Naive B cell (primary cell): ENCODE data around the gene SETD1B. TPM values are rescaled to one million over a fixed set of nuclear protein-coding genes. Genes with fewer than 3 reads are reported as not detected.
A peak's percentile ranks its signal among the peaks of the same experiment; 100 is the strongest.
"Not testable (repeated sequence)": the region's sequence is repeated elsewhere in the genome, so short reads cannot be mapped to it uniquely, and the experiment has no call there.

Experiments used
- ATAC-seq, 2 donors: fragments of 150-1000 bp; cut with Tn5 transposase; 2 replicates each; pipeline ENCODE4 v1.10.0; 2021; ENCODE audit warnings: low read depth in 2 of 2, mild to moderate bottlenecking in 2 of 2, moderate library complexity in 2 of 2
- DNase-seq: peaks from one replicate; pipeline ENCODE4 v3.0.0; 2022
- H3K27ac Mint-ChIP-seq, 6 donors: one replicate each; pipeline ENCODE4 v1.8.0; 2020 to 2022; ENCODE audit warnings: mild to moderate bottlenecking in 6 of 6, mixed read lengths in 6 of 6, moderate library complexity in 5 of 6, inconsistent platforms in 2 of 6
- H3K27me3 Mint-ChIP-seq, 3 donors: one replicate each; pipeline ENCODE4 v1.8.0; 2021 to 2022; ENCODE audit warnings: mixed read lengths in 3 of 3, mild to moderate bottlenecking in 1 of 3
- H3K36me3 Mint-ChIP-seq, 2 donors: one replicate each; pipeline ENCODE4 v1.8.0; 2020 to 2022; ENCODE audit warnings: mixed read lengths in 2 of 2, inconsistent platforms in 1 of 2, mild to moderate bottlenecking in 1 of 2
- H3K4me1 Mint-ChIP-seq, 3 donors: one replicate each; pipeline ENCODE4 v1.8.0; 2020 to 2022; ENCODE audit warnings: mixed read lengths in 3 of 3, inconsistent platforms in 1 of 3, mild to moderate bottlenecking in 1 of 3, moderate library complexity in 1 of 3
- H3K4me3 Mint-ChIP-seq, 8 donors: one replicate each; pipeline ENCODE4 v1.8.0; 2020 to 2022; ENCODE audit warnings: mild to moderate bottlenecking in 8 of 8, mixed read lengths in 8 of 8, moderate library complexity in 8 of 8, inconsistent platforms in 2 of 8
- H3K9me3 Mint-ChIP-seq, 7 donors: one replicate each; pipeline ENCODE4 v1.8.0; 2020 to 2022; ENCODE audit warnings: mixed read lengths in 7 of 7, mild to moderate bottlenecking in 5 of 7, inconsistent platforms in 2 of 7, moderate library complexity in 1 of 7
- polyA plus RNA-seq, 6 donors: library from polyadenylated mRNA; unstranded; fragments of 300-500 nt; fragmentation: Illumina TruSeq; gene quantifications; one replicate each; pipeline ENCODE4 v1.2.3, GENCODE V29; 2021; ENCODE audit warnings: low read depth in 6 of 6

Gene SETD1B
- polyA plus RNA-seq: 1 to 10 TPM in 2 of 6 donors, under 1 TPM in 4; 0.64 to 3.0 (median 0.91) TPM

DNA sequence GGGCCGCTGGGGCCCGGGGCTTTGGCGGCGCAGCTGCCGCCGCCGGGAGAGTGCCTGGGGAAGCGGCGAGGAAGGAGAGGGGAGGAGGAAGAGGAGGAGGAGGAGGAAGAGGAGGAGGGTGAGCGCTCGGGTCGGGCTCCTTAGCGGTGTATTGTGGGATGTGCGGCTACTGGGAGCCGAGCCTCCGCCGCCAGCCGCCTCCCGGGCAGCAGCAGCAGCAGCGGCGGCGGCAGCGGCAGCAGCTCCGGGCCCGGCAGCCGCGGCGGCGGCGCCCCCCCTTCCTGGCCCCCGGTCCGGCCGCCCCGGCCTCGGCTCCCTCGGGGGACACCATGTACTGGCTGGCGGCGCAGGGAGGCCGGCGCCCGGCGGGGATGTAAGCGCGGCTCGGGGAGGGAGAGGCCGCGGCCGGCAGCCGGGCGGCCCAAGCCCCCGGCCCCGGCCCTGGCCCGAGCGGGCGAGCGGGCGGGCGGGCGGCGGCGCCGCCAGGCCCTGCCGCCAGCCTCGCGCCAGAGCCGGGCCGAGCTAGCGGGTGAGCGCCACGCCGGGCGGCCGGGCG lies at the start of gene SETD1B:
Gene SETD1B, plus strand, starts transcription at position 149 of the 556 bp plus-strand sequence. CDS start 729 bp downstream, outside the sequence.
- H3K27ac Mint-ChIP-seq: peak within 1 kb of the TSS; percentile 96 to 99 (median 98)
- no peaks in the 10 kb centered on the region for H3K9me3 Mint-ChIP-seq
- H3K4me1 Mint-ChIP-seq: peaks cover 42 to 57% (median 43%) of the 10 kb centered on the region in 3 donors
- DNase-seq: peak; percentile 54
- ATAC-seq: peak; percentile 2
- no peaks in the 10 kb centered on the region for H3K27me3 Mint-ChIP-seq
- H3K4me3 Mint-ChIP-seq: peak within 1 kb of the TSS; percentile 93 to 99 (median 98)
- peaks cover 4 to 7% of the 10 kb centered on the region in 2 donors for H3K36me3 Mint-ChIP-seq

- H3K9me3 Mint-ChIP-seq: no peaks in the 10 kb centered on the region
- H3K27ac Mint-ChIP-seq: peak overlapping the region in 1 of 6 donors; percentile 65
- ATAC-seq: no peak
- no peak for DNase-seq
- no peaks in the 10 kb centered on the region for H3K27me3 Mint-ChIP-seq
- peaks cover 0 to 2% (median 0%) of the 10 kb centered on the region in 3 donors for H3K4me1 Mint-ChIP-seq
- no peak overlapping the region for H3K4me3 Mint-ChIP-seq
- no peaks in the 10 kb centered on the region for H3K36me3 Mint-ChIP-seq
Measured at GRCh38 chr12:121754836-121755235, 49.0 kb upstream of the SETD1B start.

DNA sequence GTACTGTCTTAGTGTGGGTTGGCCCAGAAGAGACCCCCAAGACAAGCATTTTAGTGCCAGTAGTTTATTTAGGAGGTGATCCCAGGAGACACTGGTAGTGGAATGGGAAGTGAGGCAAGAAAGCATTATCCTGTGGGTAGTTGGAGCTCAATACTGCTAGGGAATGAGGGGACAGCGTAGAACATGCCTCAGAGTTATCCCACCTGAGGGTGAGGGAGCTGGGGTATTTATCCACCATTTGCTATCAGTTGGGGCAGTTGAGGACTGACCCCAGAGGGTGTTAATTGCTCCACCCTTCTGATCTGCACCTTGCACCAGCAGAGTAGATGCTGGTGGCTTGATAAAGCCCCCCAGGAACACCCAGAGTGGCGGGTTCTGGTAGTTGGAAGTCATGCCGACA lies 48.2 kb upstream of the SETD1B start:
- Mint-ChIP-seq H3K36me3 (no peaks in the 10 kb centered on the region), H3K4me3 (no peak overlapping the region), H3K9me3 (no peaks in the 10 kb centered on the region), H3K27me3 (no peaks in the 10 kb centered on the region), H3K4me1 (peaks cover 0 to 2% (median 0%) of the 10 kb centered on the region in 3 donors), H3K27ac (no peak overlapping the region)
- ATAC-seq (no peak), DNase-seq (no peak)

DNA sequence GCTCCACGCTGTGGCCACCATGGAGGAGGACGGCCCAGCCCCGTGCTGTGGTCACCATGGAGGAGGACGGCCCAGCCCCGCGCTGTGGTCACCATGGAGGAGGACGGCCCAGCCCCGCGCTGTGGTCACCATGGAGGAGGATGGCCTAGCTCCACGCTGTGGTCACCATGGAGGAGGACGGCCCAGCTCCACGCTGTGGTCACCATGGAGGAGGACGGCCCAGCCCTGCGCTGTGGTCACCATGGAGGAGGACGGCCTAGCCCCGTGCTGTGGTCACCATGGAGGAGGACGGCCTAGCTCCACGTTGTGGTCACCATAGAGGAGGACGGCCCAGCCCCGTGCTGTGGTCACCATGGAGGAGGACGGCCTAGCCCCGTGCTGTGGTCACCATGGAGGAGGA lies 45.3 kb upstream of the SETD1B start:
- H3K27me3 Mint-ChIP-seq, H3K9me3 Mint-ChIP-seq, ATAC-seq, DNase-seq, H3K4me1 Mint-ChIP-seq, H3K36me3 Mint-ChIP-seq: not testable (repeated sequence)
- Mint-ChIP-seq H3K4me3 (peak overlapping the region in 1 of 8 donors; percentile 77), H3K27ac (peak overlapping the region in 1 of 6 donors; percentile 52)

- ATAC-seq (no peak), DNase-seq (no peak)
- Mint-ChIP-seq H3K9me3 (no peaks in the 10 kb centered on the region), H3K27ac (peak overlapping the region in 1 of 6 donors; percentile 2), H3K4me3 (peak overlapping the region in 1 of 8 donors; percentile 3), H3K4me1 (peaks cover 0 to 4% (median 3%) of the 10 kb centered on the region in 3 donors), H3K27me3 (no peaks in the 10 kb centered on the region), H3K36me3 (no peaks in the 10 kb centered on the region)
Measured at GRCh38 chr12:121762269-121762668, 41.5 kb upstream of the SETD1B start.

- Mint-ChIP-seq H3K4me3 (no peak overlapping the region), H3K36me3 (no peaks in the 10 kb centered on the region), H3K27ac (no peak overlapping the region), H3K4me1 (peaks cover 0 to 4% (median 3%) of the 10 kb centered on the region in 3 donors), H3K9me3 (no peaks in the 10 kb centered on the region), H3K27me3 (no peaks in the 10 kb centered on the region)
- DNase-seq (no peak), ATAC-seq (no peak)
Measured at GRCh38 chr12:121764808-121765207, 39.0 kb upstream of the SETD1B start.

GRCh38 chr12:121765573-121765972 lies 38.2 kb upstream of the SETD1B start:
- ATAC-seq (no peak), DNase-seq (no peak)
- H3K27ac Mint-ChIP-seq: peak overlapping the region in 1 of 6 donors; percentile 36
- H3K4me3 Mint-ChIP-seq: no peak overlapping the region
- H3K36me3 Mint-ChIP-seq: no peaks in the 10 kb centered on the region
- no peaks in the 10 kb centered on the region for H3K27me3 Mint-ChIP-seq
- peaks cover 0 to 4% (median 3%) of the 10 kb centered on the region in 3 donors for H3K4me1 Mint-ChIP-seq
- no peaks in the 10 kb centered on the region for H3K9me3 Mint-ChIP-seq

DNA sequence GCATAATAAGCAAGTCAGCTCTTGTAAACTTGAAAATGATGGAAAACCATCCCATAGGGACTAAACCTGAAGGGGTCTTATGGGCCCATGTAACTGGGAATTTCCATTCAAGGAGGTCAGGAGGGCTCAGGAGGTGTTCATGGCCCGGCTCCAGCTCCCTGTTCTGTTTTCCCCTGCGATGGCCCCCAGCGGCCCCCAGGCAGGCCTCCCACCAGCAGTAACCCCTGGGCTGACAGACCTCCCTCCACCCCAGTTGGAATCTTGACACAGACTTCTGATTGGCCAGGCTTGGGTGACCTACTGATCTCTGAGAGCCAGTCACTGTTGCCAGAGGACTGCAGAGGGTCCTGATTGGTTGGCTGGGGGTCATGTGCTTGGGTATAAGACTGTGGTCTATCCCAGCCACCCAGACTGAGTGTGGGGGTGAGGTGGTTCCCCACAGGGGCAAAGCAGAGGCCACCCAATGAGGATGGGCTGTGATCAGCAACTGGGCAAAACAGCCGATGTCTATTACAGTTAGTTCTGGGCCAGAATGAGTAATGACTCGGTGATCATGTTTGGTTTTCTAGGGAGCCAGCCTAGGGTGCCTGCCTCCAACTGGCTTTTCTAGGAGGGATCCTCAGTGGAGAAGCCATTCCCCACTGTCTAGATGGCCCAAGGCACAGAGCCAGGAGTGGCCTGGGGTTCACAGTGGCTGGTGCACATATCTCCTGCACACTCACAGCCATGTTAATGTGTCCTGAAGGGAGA lies 37.3 kb upstream of the SETD1B start:
- H3K27ac Mint-ChIP-seq: no peak overlapping the region
- H3K9me3 Mint-ChIP-seq: no peaks in the 10 kb centered on the region
- no peak overlapping the region for H3K4me3 Mint-ChIP-seq
- H3K4me1 Mint-ChIP-seq: peaks cover 0 to 4% (median 3%) of the 10 kb centered on the region in 3 donors
- no peaks in the 10 kb centered on the region for H3K36me3 Mint-ChIP-seq
- ATAC-seq: no peak
- DNase-seq: no peak
- H3K27me3 Mint-ChIP-seq: no peaks in the 10 kb centered on the region

GRCh38 chr12:121767525-121768016 lies 36.2 kb upstream of the SETD1B start:
- ATAC-seq: no peak
- no peaks in the 10 kb centered on the region for H3K9me3 Mint-ChIP-seq

DNA sequence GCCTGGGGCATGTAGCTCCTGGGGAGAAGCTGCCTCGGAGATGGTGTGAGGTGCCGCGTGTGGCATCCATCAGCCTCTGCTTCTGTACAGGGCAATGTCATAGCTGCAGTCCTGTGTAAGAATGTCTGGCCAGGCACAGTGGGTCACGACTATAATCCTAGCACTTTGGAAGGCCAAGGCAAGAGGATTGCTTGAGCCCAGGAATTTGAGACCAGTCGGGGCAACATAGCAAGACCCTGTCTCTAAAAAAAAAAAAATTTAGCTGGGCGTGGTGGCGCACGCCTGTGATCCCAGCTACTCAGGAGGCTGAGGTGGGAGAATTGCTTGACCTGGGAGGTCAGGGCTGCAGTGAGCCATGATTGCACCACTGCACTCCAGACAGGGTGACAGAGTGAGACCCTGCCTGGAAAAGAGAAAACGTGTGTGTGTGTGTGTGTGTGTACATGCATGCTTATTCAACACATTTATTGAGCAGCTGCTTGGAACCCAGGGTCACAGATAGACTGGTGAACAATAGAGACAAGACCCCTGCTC lies 34.4 kb upstream of the SETD1B start:
- DNase-seq (no peak), ATAC-seq (no peak)
- Mint-ChIP-seq H3K9me3 (no peaks in the 10 kb centered on the region), H3K4me3 (no peak overlapping the region), H3K27ac (peak overlapping the region in 1 of 6 donors; percentile 7), H3K36me3 (no peaks in the 10 kb centered on the region), H3K4me1 (peaks cover 4 to 10% (median 7%) of the 10 kb centered on the region in 3 donors), H3K27me3 (no peaks in the 10 kb centered on the region)

More at GRCh38 chr12:121767525-121768016, 36.2 kb upstream of the SETD1B start:
- Mint-ChIP-seq H3K27me3 (no peaks in the 10 kb centered on the region), H3K27ac (no peak overlapping the region), H3K36me3 (no peaks in the 10 kb centered on the region), H3K4me3 (peak overlapping the region in 1 of 8 donors; percentile 25), H3K4me1 (no peaks in the 10 kb centered on the region)
- no peak for DNase-seq

DNA sequence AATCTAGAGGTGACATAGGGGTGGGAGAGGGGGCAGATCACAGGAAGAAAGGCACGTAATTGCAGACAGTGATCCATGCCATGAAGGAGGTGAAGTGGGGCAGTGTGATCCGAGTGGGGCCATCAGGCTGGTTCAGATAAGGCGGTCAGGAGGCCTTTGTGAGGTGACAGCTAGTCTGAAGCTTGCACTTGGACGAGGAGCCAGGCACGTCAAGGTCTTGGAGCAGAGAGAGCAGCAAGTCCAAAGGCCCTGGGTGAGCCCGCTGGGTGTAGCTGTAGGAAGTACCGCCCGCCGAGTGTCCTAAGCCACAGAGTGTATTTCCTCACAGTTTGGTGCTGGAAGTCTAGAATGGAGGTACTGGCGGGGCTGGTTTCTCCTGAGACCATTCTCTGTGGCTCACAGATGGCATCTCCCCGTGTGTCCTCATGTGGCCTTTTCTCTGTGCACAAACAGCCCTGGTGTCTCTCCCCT lies 33.9 kb upstream of the SETD1B start:
- Mint-ChIP-seq H3K4me3 (no peak overlapping the region), H3K27me3 (no peaks in the 10 kb centered on the region), H3K9me3 (no peaks in the 10 kb centered on the region), H3K36me3 (no peaks in the 10 kb centered on the region), H3K27ac (peak overlapping the region in 2 of 6 donors; percentile 7 to 16), H3K4me1 (peaks cover 4 to 12% (median 10%) of the 10 kb centered on the region in 3 donors)
- DNase-seq: no peak
- no peak for ATAC-seq

DNA sequence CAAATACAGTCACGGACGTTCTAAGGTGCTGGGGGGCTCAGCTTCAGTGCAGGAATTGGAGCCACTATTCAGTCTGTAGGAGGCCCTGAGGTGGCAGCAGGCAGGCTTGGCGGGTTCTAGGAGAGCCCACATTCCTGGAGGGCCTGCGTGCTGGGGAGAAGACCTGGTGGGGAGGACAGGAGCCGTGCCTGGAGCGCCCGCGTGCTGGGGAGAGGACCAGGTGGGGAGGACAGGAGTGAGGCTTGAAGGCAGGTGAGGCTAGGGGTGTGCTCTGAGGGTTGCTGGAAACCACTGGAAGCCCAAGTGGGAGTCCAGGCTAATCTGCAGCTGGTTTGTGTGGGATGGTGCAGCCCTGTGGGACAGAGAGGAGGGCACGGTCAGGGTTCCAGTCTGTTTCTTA lies 33.4 kb upstream of the SETD1B start:
- ATAC-seq (no peak), DNase-seq (no peak)
- H3K27me3 Mint-ChIP-seq: no peaks in the 10 kb centered on the region
- H3K4me1 Mint-ChIP-seq: peaks cover 4 to 12% (median 10%) of the 10 kb centered on the region in 3 donors
- H3K36me3 Mint-ChIP-seq: no peaks in the 10 kb centered on the region
- H3K4me3 Mint-ChIP-seq: no peak overlapping the region
- no peaks in the 10 kb centered on the region for H3K9me3 Mint-ChIP-seq
- H3K27ac Mint-ChIP-seq: peak overlapping the region in 2 of 6 donors; percentile 16 to 30

DNA sequence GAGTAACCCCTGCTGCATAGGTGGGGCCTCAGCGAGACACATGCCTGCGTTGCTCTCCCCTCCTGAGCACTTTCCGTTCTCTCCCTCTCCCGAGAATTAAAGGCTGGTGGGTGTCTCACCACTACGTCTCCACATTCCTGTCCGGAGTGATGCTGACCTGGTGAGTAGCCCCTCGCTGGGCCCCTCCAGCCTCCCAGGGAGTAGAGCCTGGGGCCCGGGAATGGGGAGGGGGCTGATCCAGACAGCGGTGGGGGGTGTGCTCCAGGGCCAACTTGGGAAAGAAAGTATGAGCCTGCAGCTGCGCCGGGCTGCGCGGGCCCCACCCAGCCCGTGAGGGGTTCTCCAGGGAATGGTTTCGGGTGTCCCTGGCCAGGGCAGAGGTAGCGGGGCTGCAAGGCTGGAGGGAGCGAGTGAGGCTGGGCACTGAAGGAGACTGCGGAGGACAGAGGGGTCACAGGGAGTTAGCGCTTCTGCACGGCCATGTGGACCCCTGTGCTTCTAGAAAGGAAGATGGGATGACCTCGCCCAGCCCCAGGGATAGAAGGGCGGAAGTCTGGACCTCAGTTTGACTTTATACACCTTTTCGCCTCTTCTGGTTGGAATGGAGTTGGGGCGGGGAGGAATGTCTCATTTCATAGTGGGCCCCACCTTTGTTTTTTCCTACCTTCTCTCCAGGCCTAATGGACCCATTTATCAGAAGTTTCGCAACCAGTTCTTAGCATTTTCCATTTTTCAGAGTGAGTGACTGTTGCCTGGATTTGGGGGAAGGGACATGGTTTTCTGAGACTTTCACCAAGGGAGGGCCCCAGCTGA lies 32.8 kb upstream of the SETD1B start:
- Mint-ChIP-seq H3K4me3 (no peak overlapping the region), H3K27ac (no peak overlapping the region), H3K27me3 (no peaks in the 10 kb centered on the region), H3K4me1 (peaks cover 5 to 14% (median 10%) of the 10 kb centered on the region in 3 donors), H3K9me3 (no peaks in the 10 kb centered on the region), H3K36me3 (no peaks in the 10 kb centered on the region)
- DNase-seq (no peak), ATAC-seq (no peak)
